Measurements from ENCODE around the gene MYOG.

- TF ChIP-seq, protein P1, sequence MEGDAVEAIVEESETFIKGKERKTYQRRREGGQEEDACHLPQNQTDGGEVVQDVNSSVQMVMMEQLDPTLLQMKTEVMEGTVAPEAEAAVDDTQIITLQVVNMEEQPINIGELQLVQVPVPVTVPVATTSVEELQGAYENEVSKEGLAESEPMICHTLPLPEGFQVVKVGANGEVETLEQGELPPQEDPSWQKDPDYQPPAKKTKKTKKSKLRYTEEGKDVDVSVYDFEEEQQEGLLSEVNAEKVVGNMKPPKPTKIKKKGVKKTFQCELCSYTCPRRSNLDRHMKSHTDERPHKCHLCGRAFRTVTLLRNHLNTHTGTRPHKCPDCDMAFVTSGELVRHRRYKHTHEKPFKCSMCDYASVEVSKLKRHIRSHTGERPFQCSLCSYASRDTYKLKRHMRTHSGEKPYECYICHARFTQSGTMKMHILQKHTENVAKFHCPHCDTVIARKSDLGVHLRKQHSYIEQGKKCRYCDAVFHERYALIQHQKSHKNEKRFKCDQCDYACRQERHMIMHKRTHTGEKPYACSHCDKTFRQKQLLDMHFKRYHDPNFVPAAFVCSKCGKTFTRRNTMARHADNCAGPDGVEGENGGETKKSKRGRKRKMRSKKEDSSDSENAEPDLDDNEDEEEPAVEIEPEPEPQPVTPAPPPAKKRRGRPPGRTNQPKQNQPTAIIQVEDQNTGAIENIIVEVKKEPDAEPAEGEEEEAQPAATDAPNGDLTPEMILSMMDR (optimal IDR thresholded peaks at IDR 0.05 in 1 of 3, IDR thresholded peaks at IDR 0.05 in 1 of 3, conservative IDR thresholded peaks at IDR 0.05 in 1 of 3; ENCODE audit: extremely low read depth in 1 of 3, insufficient read depth in 2 of 3, low read length in 3 of 3), result no peak
- no peak for TF ChIP-seq EZH2 (IDR thresholded peaks at IDR 0.05; ENCODE audit: low read length)
Measured at GRCh38 chr1:203049077-203049476, 36.7 kb downstream of the MYOG start.
